ENCODE measurements around the gene HOXC9.

HOXC9 gene

DNA sequence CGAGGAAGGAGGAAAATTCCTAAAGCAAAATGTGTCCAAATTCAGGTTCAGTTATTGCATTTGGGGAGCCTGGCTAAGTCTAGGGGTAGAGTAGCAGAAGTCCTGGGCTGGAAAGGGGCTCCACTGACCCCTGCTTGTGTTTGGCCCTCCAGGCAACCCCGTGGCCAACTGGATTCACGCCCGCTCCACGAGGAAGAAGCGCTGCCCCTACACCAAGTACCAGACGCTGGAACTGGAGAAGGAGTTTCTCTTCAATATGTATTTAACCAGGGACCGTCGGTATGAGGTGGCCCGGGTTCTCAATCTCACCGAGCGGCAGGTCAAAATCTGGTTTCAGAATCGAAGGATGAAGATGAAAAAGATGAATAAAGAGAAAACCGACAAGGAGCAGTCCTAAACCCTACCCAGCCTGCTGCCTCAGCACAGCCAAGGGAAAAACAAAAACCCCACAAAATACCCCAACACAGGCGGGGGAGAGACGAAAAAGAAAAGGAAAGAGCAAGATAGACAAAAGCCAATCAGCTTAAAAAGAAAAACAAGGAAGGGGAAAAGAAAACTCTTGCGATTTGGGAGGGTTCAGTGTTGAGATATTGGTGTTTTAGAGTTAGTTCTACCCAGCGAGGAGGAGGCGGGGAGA lies 2.4 kb downstream of the HOXC9 start:
- DNase-seq (ENCODE audit: low spot score), result no peak

DNA sequence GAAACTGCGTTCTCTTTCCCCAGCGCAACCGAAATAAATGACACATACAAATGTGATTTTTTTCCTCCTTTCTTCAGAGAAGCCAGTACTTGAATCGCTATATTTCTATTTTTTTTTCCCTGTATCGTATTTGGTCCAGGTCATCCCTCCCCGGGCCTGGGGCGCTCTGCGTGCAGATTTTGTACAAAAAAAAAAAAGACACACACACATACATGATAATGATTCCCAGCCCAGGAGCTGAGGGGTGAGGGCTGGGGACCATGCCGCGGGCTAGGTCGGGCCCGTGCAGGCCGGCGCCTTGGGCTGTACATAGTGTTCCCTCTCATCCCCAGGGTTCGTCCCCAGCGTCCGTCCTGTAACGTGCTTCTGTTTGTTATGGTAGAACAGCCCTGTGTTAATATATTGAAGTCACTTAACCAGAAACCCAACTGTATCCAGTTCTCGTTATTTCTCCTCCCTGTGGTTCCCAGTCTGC lies 3.0 kb downstream of the HOXC9 start:
- no peak for DNase-seq (ENCODE audit: low spot score)

DNA sequence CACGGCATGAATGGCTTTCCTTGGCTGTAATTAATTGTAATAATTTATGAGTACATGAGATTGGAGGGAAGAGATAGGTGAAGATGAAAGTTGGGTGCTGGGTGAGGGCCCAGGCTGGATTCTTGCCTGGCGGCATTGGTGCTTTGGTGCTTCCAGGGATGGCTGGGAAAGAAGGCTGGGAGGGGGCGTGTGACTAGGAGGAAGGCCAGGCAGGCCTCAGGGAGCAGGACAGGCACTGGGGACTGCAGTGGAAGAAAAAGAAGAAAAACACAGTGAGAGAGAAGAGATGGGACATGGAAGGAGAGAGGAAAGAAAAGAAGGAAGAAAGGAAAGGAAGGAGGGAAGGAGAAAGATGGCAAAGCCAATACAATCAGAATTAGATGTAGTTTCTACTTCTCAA lies 3.7 kb downstream of the HOXC9 start:
- no peak for DNase-seq (ENCODE audit: low spot score)

DNA sequence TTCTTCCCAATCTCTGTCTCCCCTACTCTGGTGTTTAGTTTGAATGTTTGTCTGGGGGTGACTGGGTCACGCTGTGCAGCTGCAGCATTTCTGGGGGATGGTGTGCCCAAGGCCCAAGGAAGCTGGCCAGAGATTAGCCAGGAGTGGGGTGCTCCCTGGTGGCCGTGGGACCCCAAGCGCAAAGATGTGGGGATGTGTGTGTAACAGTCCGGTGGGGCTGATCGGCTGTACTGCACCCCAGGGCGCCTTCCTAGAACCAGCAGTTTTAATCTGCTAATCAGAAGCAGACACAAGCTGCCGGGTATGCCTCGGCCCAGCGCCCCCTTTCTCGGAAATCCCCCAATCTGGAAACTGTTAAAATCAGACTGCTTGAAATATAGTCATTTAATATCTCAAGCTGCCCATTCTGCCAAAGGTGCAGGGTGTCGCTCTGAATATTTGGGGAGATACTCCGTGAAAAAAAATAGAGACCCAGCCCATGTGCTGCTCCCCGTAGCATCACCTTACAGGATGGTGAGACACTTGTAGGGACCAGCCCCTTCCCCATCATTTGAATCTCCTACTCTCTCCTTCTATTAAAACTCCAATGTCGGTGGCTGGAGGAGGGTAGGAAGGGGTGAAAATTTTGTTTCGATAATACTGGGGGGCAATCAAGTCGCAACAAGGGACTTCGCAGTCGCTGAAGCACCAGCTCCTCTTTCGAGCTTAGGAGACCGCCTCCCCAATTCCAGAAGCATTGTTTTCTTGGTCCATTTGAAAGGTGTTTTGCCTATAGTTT lies 4.3 kb downstream of the HOXC9 start:
- no peak for DNase-seq (ENCODE audit: low spot score)

DNA sequence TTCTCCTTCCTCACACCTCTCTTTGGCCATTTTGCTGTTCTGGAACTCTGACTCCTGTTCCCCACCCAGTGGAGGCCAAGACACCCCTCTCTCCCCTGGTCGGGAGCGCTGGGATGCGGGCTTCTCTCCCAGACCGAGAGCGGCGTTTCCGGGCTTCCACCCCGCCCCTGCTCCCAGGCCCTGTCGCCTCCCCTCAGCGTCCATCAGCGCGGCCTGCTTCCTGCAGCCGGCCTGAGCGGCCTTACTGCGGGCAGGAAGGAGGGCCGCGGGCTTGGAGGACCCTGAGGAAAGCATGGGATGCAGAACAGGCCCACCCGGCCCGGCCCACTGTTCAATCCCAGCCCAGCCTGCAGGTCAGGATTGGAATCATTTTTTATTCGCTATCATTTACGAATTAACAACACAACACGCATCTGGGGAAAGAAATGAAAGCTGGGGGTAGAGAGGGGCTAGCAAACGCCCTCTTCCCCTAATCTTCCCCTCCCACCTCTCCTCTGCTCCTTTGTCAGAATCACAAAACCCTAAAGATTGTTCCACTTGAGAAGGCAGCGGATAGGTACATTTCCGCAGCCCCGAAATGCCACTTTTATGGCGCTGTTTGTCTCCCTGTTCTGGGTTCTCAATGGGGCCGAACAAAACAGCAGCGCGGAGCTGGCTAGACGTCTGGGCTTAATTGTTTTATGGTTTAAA lies 5.0 kb downstream of the HOXC9 start:
- no peak for DNase-seq (ENCODE audit: low spot score)

DNA sequence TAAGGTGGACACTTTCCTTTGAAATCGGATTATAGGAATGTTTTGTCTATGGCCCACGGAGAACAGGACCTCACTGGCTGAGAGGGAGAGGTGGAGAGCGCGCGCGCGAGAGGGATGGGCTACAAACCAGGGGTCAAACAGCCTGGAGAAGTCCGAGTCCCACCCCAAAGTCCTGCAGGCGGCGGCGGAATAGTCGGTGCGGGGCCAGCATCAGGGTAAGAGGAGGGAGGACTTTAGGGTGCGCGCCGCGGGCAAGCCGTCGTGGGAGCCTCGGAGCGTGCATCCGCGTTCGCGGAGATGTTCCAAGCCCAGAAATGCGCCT lies 5.5 kb downstream of the HOXC9 start:
- no peak for DNase-seq (ENCODE audit: low spot score)

DNA sequence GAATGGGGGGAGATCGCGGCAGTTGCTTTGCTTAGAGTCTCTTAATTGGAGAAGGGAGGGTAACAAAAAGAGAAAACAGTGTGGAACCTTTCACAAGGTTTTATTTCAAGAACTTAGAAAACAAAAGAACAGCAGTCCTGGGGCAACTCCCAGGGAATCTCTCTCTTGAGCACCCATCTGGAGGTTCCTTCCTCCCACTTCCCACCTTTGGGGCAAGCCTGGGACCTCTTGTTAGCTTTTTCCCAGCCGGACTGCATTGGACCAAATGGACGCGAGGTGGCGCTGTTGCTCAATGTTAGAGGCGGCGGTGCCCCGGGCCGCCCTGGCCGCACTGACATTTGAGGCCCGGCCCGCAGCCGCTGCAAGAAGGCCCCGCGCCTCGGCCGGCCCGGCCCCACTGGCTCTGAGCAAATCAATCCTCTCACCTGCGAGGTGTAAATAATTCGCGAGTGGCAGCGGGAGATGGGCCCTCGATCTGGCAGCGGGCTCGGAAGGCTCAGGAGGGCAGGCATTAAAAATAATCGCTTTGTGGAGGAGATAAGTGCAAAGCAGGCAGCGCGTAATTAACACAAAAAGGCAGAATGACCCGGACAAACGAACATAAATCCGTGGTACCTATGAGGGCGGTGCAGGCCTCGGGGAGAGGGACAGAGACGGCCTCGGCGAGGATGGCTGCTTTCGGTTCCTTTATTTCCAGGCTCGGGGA lies 6.0 kb downstream of the HOXC9 start:
- DNase-seq (ENCODE audit: low spot score), result peak; percentile 86

DNA sequence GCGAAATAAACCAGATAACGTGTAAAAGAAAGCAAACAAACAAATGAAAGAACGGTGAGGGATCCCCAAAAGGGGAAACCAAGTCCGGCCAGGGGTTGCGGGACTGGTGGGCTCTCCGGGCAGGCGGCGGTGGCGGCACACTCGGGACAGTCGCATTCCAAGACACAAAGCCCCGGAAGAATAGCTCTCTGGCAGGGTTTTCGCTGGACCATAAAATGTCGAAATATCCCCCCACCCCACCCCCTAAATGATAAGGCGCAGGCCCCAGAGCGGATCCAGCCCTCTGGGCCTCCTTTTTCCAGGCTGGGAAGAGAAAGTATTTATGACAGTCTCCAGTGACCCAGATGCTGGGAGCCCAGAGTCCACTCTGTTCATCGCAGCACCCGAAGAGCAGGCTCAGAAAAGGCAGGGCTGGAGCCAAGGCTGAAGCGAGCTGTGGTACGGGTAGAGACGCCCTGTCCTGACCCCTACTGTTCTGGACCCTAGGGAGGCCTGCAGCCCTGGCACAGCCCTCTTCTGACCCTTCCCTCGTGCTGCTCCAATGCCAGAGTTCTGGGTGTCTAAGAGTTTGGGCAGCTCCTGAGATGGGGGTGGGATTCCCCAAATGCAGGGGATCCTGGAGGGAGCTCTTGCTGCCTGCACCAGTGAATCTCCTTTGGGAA lies 6.7 kb downstream of the HOXC9 start:
- no peak for DNase-seq (ENCODE audit: low spot score)

DNA sequence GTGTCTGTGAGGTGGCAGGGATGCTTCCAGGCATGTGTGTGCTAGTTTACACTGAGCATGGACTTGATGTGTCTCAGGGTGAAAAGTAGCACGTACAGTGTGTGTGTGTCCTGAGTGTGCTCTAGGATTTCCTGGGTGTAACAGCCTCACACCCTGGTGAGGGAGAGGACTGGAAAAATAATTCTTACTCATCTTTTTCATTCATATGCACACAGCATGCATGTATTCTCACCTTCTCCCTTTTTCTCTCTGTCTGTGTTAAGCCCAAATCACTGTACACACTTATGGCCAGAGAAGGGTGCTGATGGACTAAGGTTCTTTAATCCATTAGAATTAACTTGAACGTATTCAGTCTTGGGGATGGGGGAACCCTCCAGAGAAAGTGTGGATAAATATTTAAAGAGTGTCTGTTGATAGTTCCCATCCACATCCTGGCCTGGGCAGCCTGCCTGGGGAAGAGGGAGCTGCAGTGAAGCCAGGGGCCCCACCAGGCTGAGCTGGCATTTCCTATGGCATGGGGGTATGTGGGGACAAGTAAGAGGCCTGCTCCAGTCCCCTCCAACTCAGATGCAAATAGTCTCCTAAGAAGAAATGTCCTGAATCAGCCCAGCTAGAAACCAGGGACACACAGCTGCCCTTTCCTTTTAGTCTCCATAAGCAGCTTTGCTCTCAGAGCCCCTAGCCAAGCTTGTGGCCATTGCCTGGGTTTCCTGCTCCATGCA lies 7.7 kb downstream of the HOXC9 start:
- no peak for DNase-seq (ENCODE audit: low spot score)

DNA sequence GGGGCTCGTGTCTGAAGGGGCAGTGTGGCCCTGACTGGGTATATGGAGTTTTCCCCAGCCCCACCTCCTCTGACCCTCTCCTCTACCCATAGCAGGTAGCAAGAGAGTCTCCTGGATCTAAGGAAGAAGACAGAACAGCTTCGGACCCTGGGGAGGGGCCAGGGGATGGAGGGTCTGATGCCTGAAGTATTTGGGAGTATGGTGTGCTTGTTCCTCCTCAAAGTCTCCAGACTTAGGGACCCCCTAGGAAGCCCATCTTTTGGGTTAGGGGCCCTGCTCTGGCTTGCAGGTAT lies 8.2 kb downstream of the HOXC9 start:
- DNase-seq (ENCODE audit: low spot score), result no peak

DNA sequence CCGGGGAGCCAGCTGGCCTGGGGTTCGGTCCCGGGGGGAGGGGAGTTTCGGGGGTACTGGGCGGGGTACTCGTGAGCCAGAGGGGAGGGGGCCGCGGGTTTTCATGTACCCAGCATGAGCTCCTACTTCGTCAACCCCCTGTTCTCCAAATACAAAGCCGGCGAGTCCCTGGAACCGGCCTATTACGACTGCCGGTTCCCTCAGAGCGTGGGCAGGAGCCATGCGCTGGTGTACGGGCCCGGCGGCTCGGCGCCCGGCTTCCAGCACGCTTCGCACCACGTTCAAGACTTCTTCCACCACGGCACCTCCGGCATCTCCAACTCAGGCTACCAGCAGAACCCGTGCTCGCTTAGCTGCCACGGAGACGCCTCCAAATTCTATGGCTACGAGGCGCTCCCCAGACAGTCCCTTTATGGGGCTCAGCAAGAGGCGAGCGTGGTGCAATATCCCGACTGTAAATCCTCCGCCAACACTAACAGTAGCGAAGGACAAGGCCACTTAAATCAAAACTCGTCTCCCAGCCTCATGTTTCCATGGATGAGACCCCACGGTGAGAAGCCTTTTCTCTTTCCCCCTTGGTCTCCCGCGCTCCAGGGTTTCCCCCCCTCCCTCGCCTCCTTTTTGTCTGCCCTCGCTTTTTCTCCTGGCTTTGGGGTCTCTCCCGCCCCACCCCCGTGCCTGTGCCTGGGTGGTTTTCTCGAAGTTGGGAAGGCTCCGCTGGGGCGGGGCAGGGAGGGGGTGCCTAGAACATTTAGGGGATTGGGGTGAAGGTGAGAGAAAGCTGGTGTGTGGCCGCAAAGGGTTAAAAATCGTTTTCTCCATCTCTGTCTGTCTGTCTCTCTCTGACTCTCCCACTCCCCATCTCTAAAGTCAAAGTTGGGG lies 9.5 kb downstream of the HOXC9 start:
- DNase-seq (ENCODE audit: low spot score), result no peak

DNA sequence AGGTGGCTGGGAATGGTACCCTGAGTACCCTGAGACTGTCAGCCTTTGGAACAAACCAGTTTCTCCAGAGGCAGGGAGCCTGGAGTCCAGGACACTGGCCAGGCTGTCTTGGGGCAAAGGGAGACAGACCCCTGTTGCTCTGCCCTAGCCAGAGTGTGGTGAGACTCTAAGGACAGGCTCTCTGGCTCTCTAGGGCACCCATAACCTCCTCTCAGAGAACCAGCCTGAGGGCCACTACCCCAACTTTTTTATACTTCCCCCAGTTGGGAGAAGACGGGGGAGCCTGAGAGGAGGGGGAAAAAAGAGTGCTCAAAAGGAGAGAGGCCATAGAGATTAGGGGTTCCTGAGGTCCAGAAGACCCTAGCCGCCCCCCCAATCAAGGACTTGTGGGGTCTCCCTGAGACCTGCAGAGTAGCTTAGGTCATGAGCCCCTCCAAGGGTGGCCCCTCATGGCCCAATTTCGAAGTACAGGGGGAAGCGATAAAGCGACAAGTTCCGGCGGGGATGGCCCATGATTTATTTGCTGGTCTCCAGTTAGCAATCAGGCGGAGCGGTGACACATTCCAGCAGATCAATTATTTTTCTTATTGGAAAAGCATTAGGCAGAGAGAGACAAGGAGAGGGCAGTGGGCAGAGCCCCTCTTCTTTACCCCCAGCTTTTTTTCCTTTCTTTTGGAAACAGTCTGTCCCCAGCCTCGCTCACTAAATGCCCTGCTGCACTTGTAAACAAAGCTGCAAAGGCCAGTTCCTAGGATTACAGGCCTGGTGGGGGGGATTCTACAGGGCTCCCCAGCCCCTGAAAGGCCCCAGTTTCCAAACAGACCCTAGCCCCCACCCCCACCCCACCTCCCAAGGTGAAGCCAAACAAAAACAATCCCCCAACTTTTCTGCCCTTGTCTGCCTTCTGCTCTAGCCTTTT lies 10.4 kb downstream of the HOXC9 start:
- DNase-seq (ENCODE audit: low spot score), result no peak

DNA sequence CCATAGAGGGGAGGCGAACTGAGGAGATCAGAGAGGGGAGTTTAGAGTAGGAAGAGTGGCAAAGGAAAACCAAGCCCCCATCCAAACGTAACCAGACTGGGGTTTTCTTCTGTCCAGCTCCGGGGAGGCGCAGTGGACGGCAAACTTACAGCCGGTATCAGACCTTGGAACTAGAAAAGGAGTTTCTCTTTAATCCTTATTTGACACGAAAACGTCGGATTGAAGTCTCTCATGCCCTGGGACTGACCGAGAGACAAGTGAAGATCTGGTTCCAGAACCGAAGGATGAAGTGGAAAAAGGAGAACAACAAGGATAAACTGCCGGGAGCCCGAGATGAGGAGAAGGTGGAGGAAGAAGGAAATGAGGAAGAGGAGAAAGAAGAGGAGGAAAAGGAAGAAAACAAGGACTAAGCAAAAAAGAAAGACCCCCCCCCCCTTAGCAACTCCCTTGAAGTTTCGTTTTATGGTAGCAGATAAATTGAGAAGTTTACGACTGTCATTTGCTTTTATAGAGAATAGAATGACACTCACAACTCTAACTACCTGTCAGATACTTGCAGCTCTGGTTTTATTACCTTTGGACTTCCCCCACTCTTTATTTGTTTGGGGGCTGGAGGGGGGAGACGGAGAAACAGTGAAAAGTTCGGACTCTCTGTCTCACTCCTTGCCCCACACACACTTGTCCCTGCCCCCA lies 11.2 kb downstream of the HOXC9 start:
- DNase-seq (ENCODE audit: low spot score), result no peak

DNA sequence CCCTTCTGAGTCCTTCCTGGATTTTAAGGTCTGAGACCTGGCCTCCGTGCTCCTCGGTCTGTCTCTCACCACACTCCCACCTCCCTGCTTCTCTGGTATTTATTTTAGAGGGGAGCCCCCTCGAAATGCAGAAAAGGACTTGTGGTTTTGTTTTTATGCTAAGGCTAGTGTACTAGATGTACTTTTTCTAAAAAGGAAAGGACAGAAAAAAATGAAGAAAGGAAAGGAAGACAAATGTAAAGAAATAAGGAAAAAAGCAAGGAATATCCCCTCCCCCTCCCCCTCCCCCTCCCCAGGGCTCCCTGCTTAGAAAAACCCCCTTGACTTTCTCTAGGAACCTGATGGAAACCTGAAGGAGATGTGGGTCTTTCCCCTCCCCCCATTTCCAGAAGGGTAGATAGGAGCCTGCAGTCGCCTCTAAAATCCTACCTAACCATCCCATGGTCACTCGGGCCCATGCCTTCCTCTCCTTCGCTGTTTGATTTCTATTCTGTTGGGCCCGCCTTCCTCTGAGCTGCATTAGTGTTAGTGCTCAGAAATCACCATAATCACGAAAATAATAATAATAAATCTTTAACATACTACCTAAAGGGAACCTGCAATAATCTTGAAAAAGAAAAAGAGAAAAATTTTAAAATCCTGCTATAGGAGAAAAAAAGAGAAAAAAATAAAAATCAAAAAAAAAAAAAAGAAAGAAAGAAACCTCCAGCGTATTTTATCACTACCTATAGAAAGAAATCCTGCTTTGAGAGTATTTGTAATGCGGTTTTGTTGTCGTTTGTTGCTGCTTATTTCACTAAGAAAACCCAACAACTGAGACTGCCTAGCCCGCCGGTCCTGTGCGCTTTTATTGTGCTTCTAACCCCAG lies 11.9 kb downstream of the HOXC9 start:
- no peak for DNase-seq (ENCODE audit: low spot score)

DNA sequence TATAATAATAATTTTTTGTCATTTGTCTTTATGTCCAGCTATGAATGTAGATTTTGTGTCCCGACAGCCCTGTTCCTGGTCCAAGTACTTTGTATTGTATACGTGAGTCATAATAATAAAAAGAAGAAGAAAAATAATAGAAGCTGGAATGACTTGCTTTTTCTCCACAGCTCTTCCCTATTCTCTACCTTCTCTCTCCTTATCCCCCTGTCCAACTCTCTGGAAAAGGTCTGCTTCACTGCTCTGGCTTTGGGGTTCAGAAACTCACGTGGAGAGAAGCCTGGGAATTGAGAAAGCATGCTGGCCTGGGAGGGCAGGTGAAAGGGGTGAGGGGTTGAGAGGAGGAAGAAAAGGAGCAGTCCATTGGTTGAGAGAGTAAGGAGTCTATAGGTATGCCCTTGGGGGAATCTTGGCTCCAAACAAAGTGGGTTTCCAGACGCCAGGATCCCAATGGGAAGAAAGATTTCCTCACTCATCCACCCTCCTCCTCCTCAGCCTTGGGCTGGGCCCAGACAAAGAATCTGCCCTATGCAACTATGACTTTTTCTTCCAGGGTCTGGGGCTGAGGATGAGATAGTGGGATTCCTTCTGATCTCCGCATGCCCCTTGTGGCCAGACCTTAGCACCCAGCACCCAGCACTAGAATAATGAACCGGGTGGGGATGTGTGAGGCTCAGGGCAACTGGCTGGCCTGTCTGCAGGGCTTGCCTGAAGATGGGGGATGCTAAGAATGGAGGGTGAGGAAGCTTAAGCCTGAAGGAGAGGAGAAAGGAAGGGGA lies 12.9 kb downstream of the HOXC9 start:
- DNase-seq (ENCODE audit: low spot score), result no peak

DNA sequence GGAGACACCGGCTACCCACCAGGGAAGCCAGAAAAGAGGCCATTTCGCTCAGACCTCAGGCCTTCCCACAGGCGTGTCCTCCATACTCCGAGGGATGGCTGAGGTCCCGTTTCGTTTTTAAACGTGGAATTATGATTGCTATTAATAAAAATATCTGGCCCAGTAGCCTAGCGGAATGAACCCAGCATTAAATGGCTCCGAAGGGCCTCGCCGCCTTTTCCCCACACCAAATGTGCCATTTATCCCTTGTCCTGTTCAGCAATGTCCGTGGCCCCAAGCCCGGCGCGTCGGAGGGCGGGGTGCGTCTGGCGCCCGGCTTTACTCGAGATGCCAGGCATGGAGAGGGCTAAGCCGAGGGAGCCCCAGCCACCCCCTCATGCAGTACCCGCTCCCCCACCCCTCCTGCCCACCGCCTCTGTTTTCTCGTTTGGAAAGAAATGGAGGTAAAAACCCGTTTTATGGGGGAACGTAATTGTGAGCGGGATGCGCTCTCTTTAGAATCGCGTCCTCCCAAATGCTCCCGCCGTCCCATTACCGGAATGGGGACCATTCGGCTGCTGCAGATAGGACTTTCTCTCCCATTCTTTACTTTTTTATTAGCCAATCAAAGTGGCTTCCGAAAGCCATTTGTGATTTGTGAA lies 14.5 kb downstream of the HOXC9 start:
- no peak for DNase-seq (ENCODE audit: low spot score)
